Progenitor cell of endocrine pancreas (in vitro differentiated cells): ENCODE data around the gene CES5A. TPM values are rescaled to one million over a fixed set of nuclear protein-coding genes. Genes with fewer than 3 reads are reported as not detected.
A peak's percentile ranks its signal among the peaks of the same experiment; 100 is the strongest.
"Not testable (repeated sequence)": the region's sequence is repeated elsewhere in the genome, so short reads cannot be mapped to it uniquely, and the experiment has no call there.

Source experiments
- DNase-seq: peaks from one replicate; pipeline ENCODE4 v3.0.0; 2021; ENCODE audit warnings: low spot score; ENCODE audit not compliant: unreplicated experiment
- H3K27ac Mint-ChIP-seq: 2 replicates; pipeline ENCODE4 v1.8.0; 2021; ENCODE audit warnings: mild to moderate bottlenecking, moderate library complexity, mixed read lengths
- H3K27me3 Mint-ChIP-seq: 2 replicates; pipeline ENCODE4 v1.8.0; 2021; ENCODE audit warnings: mixed read lengths
- H3K36me3 Mint-ChIP-seq: 2 replicates; pipeline ENCODE4 v1.8.0; 2022; ENCODE audit warnings: mixed read lengths; ENCODE audit not compliant: insufficient read depth
- H3K4me1 Mint-ChIP-seq: 2 replicates; pipeline ENCODE4 v1.8.0; 2021; ENCODE audit warnings: low read depth, mixed read lengths
- H3K4me3 Mint-ChIP-seq: 2 replicates; pipeline ENCODE4 v1.8.0; 2021; ENCODE audit warnings: low read depth, mild to moderate bottlenecking, moderate library complexity, mixed read lengths
- H3K9me3 Mint-ChIP-seq: 2 replicates; pipeline ENCODE4 v1.8.0; 2021; ENCODE audit warnings: low read depth, mixed read lengths
- CTCF ChIP-seq: fragments of 200-600 bp; sonication (generic); IDR thresholded peaks from one replicate; pipeline ENCODE4 v1.5.0; 2021; ENCODE audit warnings: antibody characterized with exemption, mild to moderate bottlenecking; ENCODE audit not compliant: unreplicated experiment
- total RNA-seq: library from RNA; stranded (reverse); gene quantifications from 2 replicates; pipeline ENCODE4 v1.2.1, GENCODE V29; 2021

Gene CES5A
- total RNA-seq, 1 donor from 2014 or later, result not detected

DNA sequence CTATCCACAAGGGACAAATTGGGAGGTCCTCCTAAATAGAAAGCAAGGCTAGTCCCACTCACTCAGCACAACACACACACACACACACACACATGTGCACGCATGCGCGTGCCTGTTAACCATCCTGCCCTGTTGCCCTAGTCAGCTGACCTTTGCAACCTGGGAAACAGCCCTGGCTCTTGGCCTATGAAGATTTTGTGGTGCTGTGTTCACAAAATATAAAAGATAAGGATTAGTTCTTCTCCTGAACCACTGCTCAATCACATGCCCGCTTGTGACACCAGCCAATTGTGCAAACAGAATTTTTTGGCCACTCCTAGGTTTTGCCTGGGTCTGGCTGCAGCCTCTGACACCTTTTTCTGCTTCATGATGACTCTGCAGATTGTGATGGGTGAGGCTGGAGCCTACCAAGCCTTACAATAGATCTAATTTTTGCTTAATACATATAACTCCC, 39.0 kb downstream of the CES5A start:
- H3K27ac Mint-ChIP-seq, result peak overlapping the region; percentile 70
- no peak for DNase-seq
- no peak overlapping the region for H3K4me3 Mint-ChIP-seq
- no peaks in the 10 kb centered on the region for H3K36me3 Mint-ChIP-seq
- no peak for TF ChIP-seq CTCF
- no peaks in the 10 kb centered on the region for H3K9me3 Mint-ChIP-seq
- H3K4me1 Mint-ChIP-seq, result no peaks in the 10 kb centered on the region
- H3K27me3 Mint-ChIP-seq, result peaks cover 18% of the 10 kb centered on the region

GRCh38 chr16:55835581-55835980, 39.6 kb downstream of the CES5A start:
- no peaks in the 10 kb centered on the region for H3K9me3 Mint-ChIP-seq
- H3K4me3 Mint-ChIP-seq, result no peak overlapping the region
- no peaks in the 10 kb centered on the region for H3K36me3 Mint-ChIP-seq
- no peak for DNase-seq
- TF ChIP-seq CTCF, result no peak
- H3K27me3 Mint-ChIP-seq, result peaks cover 22% of the 10 kb centered on the region
- H3K27ac Mint-ChIP-seq, result no peak overlapping the region
- no peaks in the 10 kb centered on the region for H3K4me1 Mint-ChIP-seq

DNA sequence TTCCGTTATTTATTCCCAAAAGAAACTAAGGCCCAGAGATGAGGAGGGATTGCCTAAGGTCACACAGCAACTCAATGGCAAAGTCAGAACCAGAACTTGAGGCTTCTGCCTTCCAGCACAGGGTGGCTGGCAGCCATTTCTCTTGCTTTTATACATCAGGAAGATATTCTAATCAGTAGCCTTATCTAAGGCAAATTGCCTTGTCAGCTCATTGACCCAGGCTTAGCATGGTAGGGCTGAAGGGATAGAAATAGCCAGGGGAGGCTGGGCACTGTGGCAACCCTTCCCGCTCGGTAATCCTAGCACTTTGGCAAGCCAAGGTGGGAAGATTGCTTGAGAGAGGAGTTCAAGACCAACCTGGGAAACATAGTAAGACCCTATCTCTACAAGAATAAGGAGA, 40.0 kb downstream of the CES5A start:
- not testable (repeated sequence) for H3K4me3 Mint-ChIP-seq, DNase-seq, H3K36me3 Mint-ChIP-seq, H3K9me3 Mint-ChIP-seq, H3K4me1 Mint-ChIP-seq
- peak overlapping the region; percentile 36 for H3K27ac Mint-ChIP-seq
- peaks cover 21% of the 10 kb centered on the region for H3K27me3 Mint-ChIP-seq

DNA sequence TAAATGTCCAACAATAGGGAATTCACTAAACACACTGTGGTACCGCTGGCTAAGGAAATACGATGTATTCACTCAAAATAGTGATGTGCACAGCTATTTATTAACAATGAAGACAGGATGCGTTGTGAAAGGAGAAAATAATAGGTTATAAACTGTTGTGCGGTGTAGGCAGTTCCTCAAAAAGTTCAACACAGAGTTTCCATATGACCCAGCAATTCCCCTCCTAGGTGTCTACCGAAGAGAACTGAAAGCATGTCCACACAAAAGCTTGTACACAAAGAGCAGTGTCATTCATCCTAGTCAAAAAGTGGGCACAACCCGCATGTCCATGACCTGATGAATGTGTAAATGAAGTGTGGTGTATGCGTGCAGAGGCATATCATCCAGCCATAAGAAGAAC, 41.1 kb downstream of the CES5A start:
- H3K4me3 Mint-ChIP-seq, result no peak overlapping the region
- no peaks in the 10 kb centered on the region for H3K9me3 Mint-ChIP-seq
- no peak for TF ChIP-seq CTCF
- no peak overlapping the region for H3K27ac Mint-ChIP-seq
- H3K27me3 Mint-ChIP-seq, result peaks cover 27% of the 10 kb centered on the region
- H3K36me3 Mint-ChIP-seq, result no peaks in the 10 kb centered on the region
- DNase-seq, result no peak
- H3K4me1 Mint-ChIP-seq, result no peaks in the 10 kb centered on the region

- Mint-ChIP-seq H3K36me3 (no peaks in the 10 kb centered on the region), H3K4me3 (no peak within 1 kb of the TSS), H3K9me3 (no peaks in the 10 kb centered on the region), H3K27ac (no peak within 1 kb of the TSS), H3K27me3 (peaks cover 34% of the 10 kb centered on the region), H3K4me1 (no peaks in the 10 kb centered on the region)
- no peak for DNase-seq
- TF ChIP-seq CTCF, result no peak
Observed at GRCh38 chr16:55832773-55833691, 42.1 kb downstream of the CES5A start, which contains the start of gene CES1. CES1 (minus strand) TSS chr16:55833096; CDS start chr16:55833055, 41 bp downstream.

DNA sequence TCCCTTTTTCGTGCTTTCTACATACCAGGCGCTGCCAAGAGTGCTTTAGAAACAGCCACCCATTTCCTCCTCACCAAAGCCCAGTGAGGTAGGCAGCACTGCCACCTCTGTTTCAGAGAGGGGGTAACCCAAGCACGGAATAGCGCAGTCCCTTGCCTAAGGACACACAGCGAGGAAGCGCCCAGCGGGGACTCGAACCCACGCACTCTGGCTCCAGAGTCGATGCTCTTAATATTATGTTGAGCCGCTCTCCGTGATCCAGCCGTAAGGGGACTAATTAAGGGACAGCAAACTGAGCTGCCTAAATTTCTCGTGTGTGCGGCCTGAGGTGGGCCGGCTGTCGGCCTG, 42.8 kb downstream of the CES5A start:
- H3K27ac Mint-ChIP-seq, result no peak overlapping the region
- TF ChIP-seq CTCF, result no peak
- no peaks in the 10 kb centered on the region for H3K4me1 Mint-ChIP-seq
- H3K36me3 Mint-ChIP-seq, result no peaks in the 10 kb centered on the region
- no peak for DNase-seq
- H3K9me3 Mint-ChIP-seq, result no peaks in the 10 kb centered on the region
- H3K27me3 Mint-ChIP-seq, result peaks cover 32% of the 10 kb centered on the region
- no peak overlapping the region for H3K4me3 Mint-ChIP-seq
